HCT116 (cell line): ENCODE results near the gene ANO6. TPM values are rescaled to one million over a fixed set of nuclear protein-coding genes. Genes with fewer than 3 reads are reported as not detected.

ENCODE experiments used
- ATAC-seq: fragments of 200-7000 bp; cut with Tn5 transposase; 2 replicates; pipeline ENCODE4 v1.9.1; 2020; ENCODE audit warnings: mild to moderate bottlenecking, moderate library complexity
- BruUV-seq: library from RNA; stranded (reverse); fragments of 400-500 nt; replicated peaks from 2 replicates; lab custom pipeline; 2021; lab: Mats Ljungman, UMichigan
- CTCF ChIA-PET: fragments of 300-600 bp; sonication (Branson Sonifier 250); formaldehyde crosslinking; loops from one replicate; lab custom pipeline; 2021; ENCODE audit warnings: antibody characterized with exemption; lab: Charles Lee
- POLR2A ChIA-PET: fragments of 300-600, 350-600 bp; sonication (Branson Sonifier 250); formaldehyde crosslinking; loops from one replicate; lab custom pipeline; 2021; ENCODE audit warnings: antibody characterized with exemption; lab: Charles Lee
- RAD21 ChIA-PET, 2 experiments: fragments of 300-600 bp; sonication (Branson Sonifier 250); formaldehyde crosslinking; loops; one replicate each; lab custom pipeline; 2023; ENCODE audit warnings: low total read pairs in 2 of 2; ENCODE audit not compliant: uncharacterized antibody in 2 of 2, unreplicated experiment in 2 of 2, low non-redundant PET in 1 of 2; lab: Charles Lee
- DNase-seq: peaks from one replicate; pipeline ENCODE4 v3.0.0-alpha.2; 2010; ENCODE audit warnings: low read depth, low spot score
- H2AFZ ChIP-seq: fragments of 200-600 bp; shearing (Covaris generic), sonication (generic); 2 replicates; pipeline ENCODE4 v1.6.1; 2017; ENCODE audit warnings: low read depth, mixed run types, mixed read lengths, antibody characterized with exemption, low read length; ENCODE audit not compliant: poor library complexity, severe bottlenecking
- H3K27ac ChIP-seq: 2 replicates; pipeline ENCODE4 v1.5.1; 2012; ENCODE audit warnings: low read depth, low read length
- H3K27me3 ChIP-seq: fragments of 200-600 bp; sonication (generic); 2 replicates; pipeline ENCODE4 v1.6.1; 2016; ENCODE audit warnings: mixed run types, low read length, mixed read lengths; ENCODE audit not compliant: insufficient read depth
- H3K36me3 ChIP-seq, 2 experiments: fragments of 200-500 bp in 1 of 2; fragments of 200-600 bp in 1 of 2; sonication (Bioruptor generic) in 1 of 2; sonication (generic) in 1 of 2; 2 replicates each; pipeline versions ENCODE4 v1.5.1 to v1.6.1; 2014 to 2016; ENCODE audit warnings: low read length in 2 of 2, inconsistent platforms in 1 of 2, mixed read lengths in 1 of 2, mixed run types in 1 of 2; ENCODE audit not compliant: insufficient read depth in 2 of 2, control insufficient read depth in 1 of 2
- H3K4me1 ChIP-seq, 2 experiments: fragments of 200-600 bp in 1 of 2; sonication (generic) in 1 of 2; 2 replicates each; pipeline versions ENCODE4 v1.5.1 to v1.6.1; 2012 to 2017; ENCODE audit warnings: low read length in 2 of 2, inconsistent platforms in 1 of 2, mild to moderate bottlenecking in 1 of 2, mixed read lengths in 1 of 2, mixed run types in 1 of 2, moderate library complexity in 1 of 2; ENCODE audit not compliant: insufficient read depth in 2 of 2, control insufficient read depth in 1 of 2
- H3K4me2 ChIP-seq: fragments of 200-600 bp; sonication (generic); 2 replicates; pipeline ENCODE4 v1.6.1; 2017; ENCODE audit warnings: mixed run types, low read length, mixed read lengths
- H3K4me3 ChIP-seq, 2 experiments: fragments of 200-600 bp in 1 of 2; sonication (generic) in 1 of 2; replicated peaks in 1 of 2; 2 replicates each; pipeline ENCODE4 v1.5.1; 2011 to 2016; ENCODE audit warnings: low read length in 2 of 2, control low read depth in 1 of 2, low read depth in 1 of 2, mild to moderate bottlenecking in 1 of 2, mixed read lengths in 1 of 2, mixed run types in 1 of 2
- H3K79me2 ChIP-seq: fragments of 200-600 bp; sonication (generic); 2 replicates; pipeline ENCODE4 v1.6.1; 2017; ENCODE audit warnings: mild to moderate bottlenecking, mixed run types, low read length, moderate library complexity, mixed read lengths; ENCODE audit not compliant: insufficient read depth
- H3K9ac ChIP-seq: fragments of 200-600 bp; sonication (generic); 2 replicates; pipeline ENCODE4 v1.6.1; 2016; ENCODE audit warnings: low read length, mixed read lengths
- H3K9me2 ChIP-seq: fragments of 200-600 bp; sonication (generic), shearing (Covaris generic); 2 replicates; pipeline ENCODE4 v1.6.1; 2017; ENCODE audit warnings: mixed run types, mild to moderate bottlenecking, moderate library complexity; ENCODE audit not compliant: insufficient read depth
- H3K9me3 ChIP-seq, 2 experiments: fragments of 200-500 bp in 1 of 2; fragments of 200-600 bp in 1 of 2; sonication (Bioruptor generic) in 1 of 2; sonication (generic) in 1 of 2; 2 replicates each; pipeline ENCODE4 v1.6.1; 2014 to 2017; ENCODE audit warnings: low read length in 2 of 2, mixed read lengths in 2 of 2, inconsistent platforms in 1 of 2, low read depth in 1 of 2, mild to moderate bottlenecking in 1 of 2, mixed run types in 1 of 2, moderate library complexity in 1 of 2; ENCODE audit not compliant: control insufficient read depth in 1 of 2, insufficient read depth in 1 of 2
- H4K20me1 ChIP-seq: fragments of 200-600 bp; sonication (generic), shearing (Covaris generic); 2 replicates; pipeline ENCODE4 v1.6.1; 2017; ENCODE audit warnings: mixed run types, mild to moderate bottlenecking, moderate library complexity; ENCODE audit not compliant: insufficient read depth
- CEBPB ChIP-seq: IDR thresholded peaks from 2 replicates; pipeline ENCODE4 v1.6.1; 2012; ENCODE audit warnings: low read depth
- CTCF ChIP-seq, 3 experiments: fragments of 200-600 bp in 1 of 3; sonication (generic) in 1 of 3; IDR thresholded peaks in 2 of 3; conservative IDR thresholded peaks in 1 of 3; 2 replicates each; pipeline ENCODE4 v1.5.1; 2012 to 2017; ENCODE audit warnings: low read depth in 2 of 3, low read length in 2 of 3, antibody characterized with exemption in 1 of 3, borderline replicate concordance in 1 of 3, control low read depth in 1 of 3, mild to moderate bottlenecking in 1 of 3, mixed read lengths in 1 of 3, mixed run types in 1 of 3, moderate library complexity in 1 of 3; ENCODE audit not compliant: insufficient read depth in 1 of 3
- MAX ChIP-seq: IDR thresholded peaks from 2 replicates; pipeline ENCODE4 v1.6.1; 2012
- POLR2AphosphoS5 ChIP-seq: IDR thresholded peaks from 2 replicates; pipeline ENCODE4 v1.6.1; 2011; ENCODE audit warnings: mild to moderate bottlenecking, low read depth, low read length, moderate library complexity
- REST ChIP-seq: IDR thresholded peaks from 2 replicates; pipeline ENCODE4 v1.6.1; 2012; ENCODE audit warnings: low read depth
- SIN3A ChIP-seq: IDR thresholded peaks from 2 replicates; pipeline ENCODE4 v1.6.1; 2012; ENCODE audit warnings: low read depth
- SP1 ChIP-seq: IDR thresholded peaks from 2 replicates; pipeline ENCODE4 v1.6.1; 2012; ENCODE audit warnings: low read depth
- YY1 ChIP-seq: IDR thresholded peaks from 2 replicates; pipeline ENCODE4 v1.6.1; 2011; ENCODE audit warnings: low read length, low read depth, moderate library complexity, mild to moderate bottlenecking; ENCODE audit not compliant: insufficient replicate concordance; ENCODE audit errors: extremely low read depth
- intact Hi-C: fragments of 100-400 bp; cut with micrococcal nuclease; formaldehyde crosslinking; loops from 2 replicates; pipeline ENCODE4 v1.10.0; 2022
- total RNA-seq: library from RNA; stranded (reverse); gene quantifications from one replicate; pipeline ENCODE4 v1.2.1, GENCODE V29; 2021; ENCODE audit not compliant: unreplicated experiment

Gene ANO6
- total RNA-seq, 1 experiment from 2014 or later, result 36.7 TPM

- no peak for TF ChIP-seq YY1
- TF ChIP-seq CEBPB, result no peak
- TF ChIP-seq POLR2AphosphoS5, result no peak
- no peak for TF ChIP-seq CTCF (IDR thresholded peaks at IDR 0.05 in 2 of 3, conservative IDR thresholded peaks at IDR 0.05 in 1 of 3; ENCODE audit: borderline replicate concordance in 1 of 3, insufficient read depth in 1 of 3, low read depth in 2 of 3, low read length in 2 of 3)
- no peak for TF ChIP-seq MAX
- TF ChIP-seq SIN3A, result no peak
- TF ChIP-seq REST, result no peak
- no peak for TF ChIP-seq SP1
- H3K9me3 ChIP-seq, result no peaks in the 10 kb centered on the region
- ChIA-PET POLR2A (no interaction called here), CTCF (no interaction called here), RAD21 (no interaction called here)
- no peaks in the 10 kb centered on the region for H4K20me1 ChIP-seq
- H3K4me3 ChIP-seq, result no peak overlapping the region
- BruUV-seq, result no TSS peak
- intact Hi-C loops, result no loop called here
- H2AFZ ChIP-seq, result no peak overlapping the region
- H3K27me3 ChIP-seq, result no peaks in the 10 kb centered on the region
- DNase-seq (no peak), ATAC-seq (no peak)
- H3K9me2 ChIP-seq, result no peaks in the 10 kb centered on the region
- H3K9ac ChIP-seq, result no peak overlapping the region
- H3K36me3 ChIP-seq, result no peaks in the 10 kb centered on the region
- no peaks in the 10 kb centered on the region for H3K79me2 ChIP-seq
- H3K4me2 ChIP-seq, result no peak overlapping the region
- no peaks in the 10 kb centered on the region for H3K4me1 ChIP-seq
- H3K27ac ChIP-seq, result no peak overlapping the region
Observed at GRCh38 chr12:45429831-45430230, 213.9 kb downstream of the ANO6 start.
